ENCODE measurements around the gene SLC13A2. TPM values are rescaled to one million over a fixed set of nuclear protein-coding genes. Genes with fewer than 3 reads are reported as not detected.

The SLC13A2 gene
- polyA plus RNA-seq, 1 experiment, result not detected

- Histone ChIP-seq H3K27me3 (ENCODE audit: control insufficient read depth, insufficient read depth, low read length) (peaks cover 2% of the 10 kb centered on the region), H3K36me3 (ENCODE audit: control insufficient read depth, insufficient read depth, low read length) (no peaks in the 10 kb centered on the region), H3K4me3 (ENCODE audit: low read depth, low read length) (no peak overlapping the region)
- CTCF ChIA-PET, result interaction anchor here (0.6 to 2.2 kb wide), 2 partner anchors 14 to 21 kb away, joined by 3 to 6 read pairs; no protein-coding TSS in a partner anchor
- TF ChIP-seq CTCF (IDR thresholded peaks at IDR 0.05; ENCODE audit: insufficient read depth, low read depth, low read length), result no peak
- POLR2A ChIA-PET, result no interaction called here
- no peak for DNase-seq (ENCODE audit: low read depth)
These were observed 59.8 kb downstream of the SLC13A2 start for GRCh38 chr17:28533091-28533807.

GRCh38 chr17:28534740-28535375 is 61.4 kb downstream of the SLC13A2 start:
- peaks cover 3% of the 10 kb centered on the region for H3K27me3 ChIP-seq (ENCODE audit: control insufficient read depth, insufficient read depth, low read length)
- no peak for DNase-seq (ENCODE audit: low read depth)
- no peaks in the 10 kb centered on the region for H3K36me3 ChIP-seq (ENCODE audit: control insufficient read depth, insufficient read depth, low read length)
- POLR2A ChIA-PET, result no interaction called here
- CTCF ChIA-PET, result interaction anchor here (4.3 to 8.5 kb wide), 2 partner anchors 14 to 39 kb away, joined by 27 to 155 read pairs; no protein-coding TSS in a partner anchor
- no peak for TF ChIP-seq CTCF (IDR thresholded peaks at IDR 0.05; ENCODE audit: insufficient read depth, low read depth, low read length)
- H3K4me3 ChIP-seq (ENCODE audit: low read depth, low read length), result no peak overlapping the region

GRCh38 chr17:28536532-28537218 is 63.2 kb downstream of the SLC13A2 start:
- no peak for DNase-seq (ENCODE audit: low read depth)
- H3K36me3 ChIP-seq (ENCODE audit: control insufficient read depth, insufficient read depth, low read length), result no peaks in the 10 kb centered on the region
- H3K4me3 ChIP-seq (ENCODE audit: low read depth, low read length), result no peak overlapping the region
- POLR2A ChIA-PET, result interaction anchor here (0.5 kb wide), 1 partner anchor 23 kb away, joined by 4 read pairs; no protein-coding TSS in a partner anchor
- TF ChIP-seq CTCF (IDR thresholded peaks at IDR 0.05; ENCODE audit: insufficient read depth, low read depth, low read length), result no peak
- H3K27me3 ChIP-seq (ENCODE audit: control insufficient read depth, insufficient read depth, low read length), result peaks cover 2% of the 10 kb centered on the region
- CTCF ChIA-PET, result interaction anchor here (1.0 to 8.5 kb wide), 4 partner anchors 8 to 41 kb away, joined by 4 to 155 read pairs (median 17); no protein-coding TSS in a partner anchor

GRCh38 chr17:28537219-28537610 is 63.8 kb downstream of the SLC13A2 start:
- no peaks in the 10 kb centered on the region for H3K36me3 ChIP-seq (ENCODE audit: control insufficient read depth, insufficient read depth, low read length)
- no peak for TF ChIP-seq CTCF (IDR thresholded peaks at IDR 0.05; ENCODE audit: insufficient read depth, low read depth, low read length)
- POLR2A ChIA-PET, result interaction anchor here (0.5 kb wide), 1 partner anchor 22 kb away, joined by 4 read pairs; no protein-coding TSS in a partner anchor
- H3K4me3 ChIP-seq (ENCODE audit: low read depth, low read length), result no peak overlapping the region
- CTCF ChIA-PET, result interaction anchor here (1.0 to 8.5 kb wide), 4 partner anchors 8 to 41 kb away, joined by 4 to 155 read pairs (median 17); no protein-coding TSS in a partner anchor
- H3K27me3 ChIP-seq (ENCODE audit: control insufficient read depth, insufficient read depth, low read length), result peaks cover 2% of the 10 kb centered on the region
- no peak for DNase-seq (ENCODE audit: low read depth)
